H1 (cell line): ENCODE results near the gene LAMTOR3. TPM values are rescaled to one million over a fixed set of nuclear protein-coding genes. Genes with fewer than 3 reads are reported as not detected.

ENCODE experiments used
- CTCF ChIA-PET: fragments of 300-600 bp; sonication (Branson Sonifier 250); formaldehyde crosslinking; loops from one replicate; lab custom pipeline; 2021; ENCODE audit not compliant: partially characterized antibody; lab: Charles Lee
- POLR2A ChIA-PET: fragments of 300-600 bp; sonication (Branson Sonifier 250); formaldehyde crosslinking; loops from one replicate; lab custom pipeline; 2021; ENCODE audit warnings: inconsistent platforms; ENCODE audit not compliant: partially characterized antibody; lab: Charles Lee
- DNase-seq, 2 experiments: peaks; one replicate each; pipeline versions ENCODE4 v3.0.0 to v3.0.0-alpha.2; 2010 to 2022; ENCODE audit warnings: low spot score in 2 of 2, low read depth in 1 of 2, mixed read lengths in 1 of 2
- FAIRE-seq: peaks from 2 replicates; lab custom pipeline; 2011; peaks lifted over from hg19 to GRCh38; lab: Jason Lieb, UNC
- H2AFZ ChIP-seq: 2 replicates; pipeline ENCODE4 v1.8.1; 2012; ENCODE audit warnings: low read length, inconsistent platforms
- H2AK5ac ChIP-seq: 2 replicates; pipeline ENCODE4 v1.6.1; 2013; ENCODE audit warnings: low read depth, low read length
- H2BK120ac ChIP-seq: replicated peaks from 2 replicates; pipeline ENCODE3; 2013; ENCODE audit warnings: low read depth, low read length, inconsistent platforms
- H2BK12ac ChIP-seq: 2 replicates; pipeline ENCODE4 v1.6.1; 2013; ENCODE audit warnings: low read depth, low read length
- H2BK15ac ChIP-seq: 2 replicates; pipeline ENCODE4 v1.6.1; 2013; ENCODE audit warnings: low read length
- H2BK20ac ChIP-seq: 2 replicates; pipeline ENCODE4 v1.6.1; 2013; ENCODE audit warnings: low read length
- H2BK5ac ChIP-seq: 2 replicates; pipeline ENCODE4 v1.6.1; 2013; ENCODE audit warnings: low read depth, low read length
- H3K14ac ChIP-seq: 2 replicates; pipeline ENCODE4 v1.6.1; 2013; ENCODE audit warnings: inconsistent platforms; ENCODE audit not compliant: insufficient read length
- H3K18ac ChIP-seq: 2 replicates; pipeline ENCODE4 v1.6.1; 2013; ENCODE audit warnings: low read length; ENCODE audit errors: extremely low read depth
- H3K23ac ChIP-seq: 2 replicates; pipeline ENCODE4 v1.6.1; 2013; ENCODE audit warnings: inconsistent platforms; ENCODE audit not compliant: insufficient read length
- H3K23me2 ChIP-seq: 2 replicates; pipeline ENCODE4 v1.6.1; 2013; ENCODE audit warnings: low read depth, low read length
- H3K27ac ChIP-seq: 2 replicates; pipeline ENCODE4 v1.6.1; 2011; ENCODE audit warnings: low read depth, low read length, inconsistent platforms
- H3K27me3 ChIP-seq, 4 experiments: replicated peaks in 1 of 4; 1 replicate in 1 of 4; 2 replicates in 3 of 4; pipeline versions ENCODE4 v1.6.1 to v1.8.1; 2011 to 2013; ENCODE audit warnings: low read length in 3 of 4, mild to moderate bottlenecking in 3 of 4, inconsistent platforms in 2 of 4, mixed read lengths in 2 of 4, moderate library complexity in 1 of 4; ENCODE audit not compliant: control insufficient read depth in 3 of 4, insufficient read depth in 3 of 4; ENCODE audit errors: extremely low read depth in 1 of 4
- H3K36me3 ChIP-seq, 4 experiments: 2 replicates each; pipeline versions ENCODE4 v1.6.1 to v1.8.1; 2011 to 2013; ENCODE audit warnings: mild to moderate bottlenecking in 4 of 4, low read length in 3 of 4, moderate library complexity in 2 of 4, control low read depth in 1 of 4, inconsistent platforms in 1 of 4; ENCODE audit not compliant: insufficient read depth in 4 of 4, control insufficient read depth in 2 of 4
- H3K4ac ChIP-seq: replicated peaks from 2 replicates; pipeline ENCODE3; 2013; ENCODE audit warnings: low read length, low read depth, mixed read lengths, inconsistent platforms; ENCODE audit not compliant: insufficient read length
- H3K4me1 ChIP-seq, 4 experiments: replicated peaks in 1 of 4; 1 replicate in 1 of 4; 2 replicates in 3 of 4; pipeline versions ENCODE4 v1.6.1 to v1.8.1; 2011 to 2013; ENCODE audit warnings: low read length in 3 of 4, inconsistent platforms in 2 of 4, mixed read lengths in 1 of 4; ENCODE audit not compliant: insufficient read depth in 4 of 4, control insufficient read depth in 3 of 4
- H3K4me2 ChIP-seq, 2 experiments: 2 replicates each; pipeline versions ENCODE4 v1.6.1 to v1.8.1; 2011 to 2013; ENCODE audit warnings: low read depth in 2 of 2, low read length in 2 of 2, control low read depth in 1 of 2, inconsistent platforms in 1 of 2, mild to moderate bottlenecking in 1 of 2; ENCODE audit not compliant: insufficient read depth in 1 of 2
- H3K4me3 ChIP-seq, 4 experiments: fragments of 200-600, 300-600 bp in 1 of 4; sonication (generic), shearing (Covaris generic), sonication (Bioruptor Twin) in 1 of 4; 2 replicates each; pipeline versions ENCODE4 v1.5.1 to v1.8.1; 2011 to 2016; ENCODE audit warnings: low read length in 4 of 4, low read depth in 3 of 4, control low read depth in 2 of 4, inconsistent platforms in 2 of 4, mild to moderate bottlenecking in 2 of 4, mixed read lengths in 1 of 4, moderate library complexity in 1 of 4; ENCODE audit not compliant: insufficient read depth in 2 of 4; ENCODE audit errors: extremely low read depth in 1 of 4
- H3K56ac ChIP-seq: replicated peaks from 2 replicates; pipeline ENCODE3; 2013; ENCODE audit warnings: low read depth, mild to moderate bottlenecking, mixed read lengths, low read length, inconsistent platforms; ENCODE audit not compliant: insufficient read length
- H3K79me1 ChIP-seq: 2 replicates; pipeline ENCODE4 v1.6.1; 2013; ENCODE audit warnings: low read depth, low read length, control low read depth
- H3K79me2 ChIP-seq, 2 experiments: 2 replicates each; pipeline versions ENCODE4 v1.6.1 to v1.8.1; 2012 to 2013; ENCODE audit warnings: low read length in 2 of 2, mild to moderate bottlenecking in 2 of 2, inconsistent platforms in 1 of 2; ENCODE audit not compliant: insufficient read depth in 2 of 2, control insufficient read depth in 1 of 2
- H3K9ac ChIP-seq, 4 experiments: replicated peaks in 1 of 4; 1 replicate in 1 of 4; 2 replicates in 3 of 4; pipeline versions ENCODE4 v1.6.1 to v1.8.1; 2011 to 2013; ENCODE audit warnings: low read depth in 3 of 4, low read length in 3 of 4, control low read depth in 2 of 4, mild to moderate bottlenecking in 2 of 4, moderate library complexity in 2 of 4, inconsistent platforms in 1 of 4; ENCODE audit errors: extremely low read depth in 1 of 4
- H3K9me3 ChIP-seq, 2 experiments: 2 replicates each; pipeline versions ENCODE4 v1.6.1 to v1.8.1; 2012 to 2013; ENCODE audit warnings: mild to moderate bottlenecking in 2 of 2, moderate library complexity in 2 of 2, control low read depth in 1 of 2, inconsistent platforms in 1 of 2, low read depth in 1 of 2, low read length in 1 of 2, mixed read lengths in 1 of 2; ENCODE audit not compliant: insufficient read depth in 2 of 2
- H4K20me1 ChIP-seq, 2 experiments: replicated peaks in 1 of 2; 2 replicates each; pipeline versions ENCODE3 to v1.8.1; 2011 to 2013; ENCODE audit warnings: inconsistent platforms in 2 of 2, low read length in 2 of 2, mild to moderate bottlenecking in 1 of 2; ENCODE audit not compliant: insufficient read depth in 2 of 2, control insufficient read depth in 1 of 2
- H4K5ac ChIP-seq: 2 replicates; pipeline ENCODE4 v1.6.1; 2013; ENCODE audit warnings: low read length, low read depth, mixed read lengths, inconsistent platforms; ENCODE audit not compliant: insufficient read length
- H4K8ac ChIP-seq: 2 replicates; pipeline ENCODE4 v1.8.0; 2013; ENCODE audit warnings: mild to moderate bottlenecking, moderate library complexity, low read length, inconsistent platforms; ENCODE audit not compliant: insufficient read depth; ENCODE audit errors: extremely low read depth
- H4K91ac ChIP-seq: replicated peaks from 2 replicates; pipeline ENCODE3; 2013; ENCODE audit warnings: low read length, mixed read lengths, inconsistent platforms; ENCODE audit not compliant: insufficient read length
- CEBPB ChIP-seq: IDR thresholded peaks from 2 replicates; pipeline ENCODE4 v1.6.1; 2012; ENCODE audit warnings: low read depth, low read length
- KDM5A ChIP-seq: fragments of 200-600 bp; IDR thresholded peaks from 2 replicates; pipeline ENCODE4 v1.7.1; 2012; ENCODE audit warnings: mild to moderate bottlenecking, low read length, inconsistent platforms, mixed read lengths
- MAX ChIP-seq: IDR thresholded peaks from 2 replicates; pipeline ENCODE4 v1.6.1; 2012; ENCODE audit warnings: inconsistent platforms
- POLR2AphosphoS5 ChIP-seq: IDR thresholded peaks from 2 replicates; pipeline ENCODE4 v1.6.1; 2011; ENCODE audit warnings: low read depth, low read length
- RAD21 ChIP-seq, 2 experiments: IDR thresholded peaks in 1 of 2; conservative IDR thresholded peaks in 1 of 2; 2 replicates each; pipeline ENCODE4 v1.6.1; 2011; ENCODE audit warnings: low read depth in 2 of 2, low read length in 2 of 2, improper control_type of control experiment in 1 of 2, inconsistent platforms in 1 of 2, mild to moderate bottlenecking in 1 of 2, moderate library complexity in 1 of 2
- RNF2 ChIP-seq: fragments of 200-900, 300-1000 bp; sonication (generic); IDR thresholded peaks from 2 replicates; pipeline ENCODE4 v1.7.1; 2016; ENCODE audit warnings: borderline replicate concordance, low read depth, mild to moderate bottlenecking, antibody characterized with exemption, low read length; ENCODE audit not compliant: poor library complexity, severe bottlenecking; ENCODE audit errors: missing control alignments
- SIRT6 ChIP-seq: IDR thresholded peaks from one replicate; pipeline ENCODE4 v1.7.1; 2012; ENCODE audit warnings: low read length, inconsistent platforms
- SP1 ChIP-seq: IDR thresholded peaks from 2 replicates; pipeline ENCODE4 v1.6.1; 2011; ENCODE audit warnings: low read depth, low read length
- SP4 ChIP-seq: IDR thresholded peaks from 2 replicates; pipeline ENCODE4 v1.6.1; 2012; ENCODE audit warnings: low read length, inconsistent platforms
- TCF12 ChIP-seq: IDR thresholded peaks from 2 replicates; pipeline ENCODE4 v1.6.1; 2011; ENCODE audit warnings: low read depth, mild to moderate bottlenecking, low read length
- WGBS, 2 experiments: shearing (Covaris generic) in 1 of 2; methylation state at CpG; one replicate each; pipeline versions ENCODE4 v1.1.6 to v1.1.7; 2013 to 2015; ENCODE audit warnings: low lambda C conversion rate in 2 of 2, mixed read lengths in 2 of 2, inconsistent platforms in 1 of 2, low coverage in 1 of 2, missing lambda C conversion rate in 1 of 2; ENCODE audit not compliant: insufficient replicate concordance in 2 of 2, insufficient coverage in 1 of 2, insufficient read length in 1 of 2; ENCODE audit errors: extremely low coverage in 1 of 2, missing lambda C conversion rate in 1 of 2; 5-methylcytosine and 5-hydroxymethylcytosine counted together
- polyA plus RNA-seq, 7 experiments: library from polyadenylated mRNA; depleted of rRNA in 3 of 7; stranded (reverse) in 5 of 7; unstranded in 2 of 7; fragments of >200 nt in 5 of 7; fragments of 200-250 nt in 2 of 7; gene quantifications; 1 replicate in 5 of 7; 2 replicates in 1 of 7; 4 replicates in 1 of 7; pipeline versions ENCODE4 v1.2.1 to v1.2.3, GENCODE V29; 2011 to 2013; ENCODE audit warnings: missing spikeins in 2 of 7, mixed read lengths in 2 of 7
- total RNA-seq: library from RNA; stranded (reverse); fragmentation: NEBNext Ultra II Directional; extraction: Animal tissue kit (Norgen Biotek cat#: 25700); gene quantifications from 2 replicates; pipeline ENCODE4 v1.2.1, GENCODE V29; 2021

Gene LAMTOR3
- total and polyA plus RNA-seq, 2 of the 8 experiments (the other 6 are each of a cell fraction or from before 2014, with no cell fraction given), result 25.1 to 34.4 TPM

DNA sequence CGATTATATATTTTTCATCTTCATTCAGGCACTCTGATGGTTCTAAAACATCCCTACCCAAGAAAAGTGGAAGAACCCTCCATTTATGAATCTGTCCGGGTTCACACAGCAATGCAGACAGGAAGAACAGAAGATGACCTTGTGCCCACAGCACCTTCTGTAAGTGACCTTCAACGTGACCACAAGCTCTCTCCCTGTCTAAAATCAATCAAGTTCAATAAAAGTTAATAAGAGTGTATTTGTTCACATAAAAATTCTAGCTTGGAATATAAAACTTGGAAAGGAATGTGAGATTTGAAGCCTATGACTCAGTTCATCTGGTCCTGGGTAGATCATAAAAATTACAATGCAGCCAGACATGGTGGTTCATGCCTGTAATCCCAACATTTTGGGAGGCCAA lies 41.0 kb downstream of the LAMTOR3 start:
- WGBS, 2 experiments, result 86% methylated on average over 3 of the region's 3 CpGs; no CpG with 5 or more reads in 1 of the 2 experiments
- POLR2A ChIA-PET, result no interaction called here
- Histone ChIP-seq H3K4me2 (no peak overlapping the region), H2BK15ac (no peak overlapping the region), H3K14ac (no peak overlapping the region), H3K23ac (no peak overlapping the region), H3K9ac (no peak overlapping the region), H4K20me1 (no peaks in the 10 kb centered on the region), H3K27ac (no peak overlapping the region), H4K91ac (no peak overlapping the region), H3K23me2 (no peaks in the 10 kb centered on the region; the same call in 1 of the 2 replicates), H3K9me3 (no peaks in the 10 kb centered on the region), H3K4ac (no peak overlapping the region), H3K27me3 (no peaks in the 10 kb centered on the region), H2BK5ac (no peak overlapping the region), H3K18ac (no peak overlapping the region), H4K8ac (no peak overlapping the region), H2BK20ac (no peak overlapping the region), H3K79me2 (no peaks in the 10 kb centered on the region), H3K36me3 (no peaks in the 10 kb centered on the region), H3K4me1 (peaks cover 0 to 5% (median 0%) of the 10 kb centered on the region in 4 experiments; a peak in 1 of 7 replicates), H3K4me3 (no peak overlapping the region), H3K79me1 (no peaks in the 10 kb centered on the region)
- DNase-seq, result no peak
- CTCF ChIA-PET, result interaction anchor here (0.6 to 1.8 kb wide), 2 partner anchors 41 to 911 kb away, joined by 3 to 5 read pairs; no protein-coding TSS in a partner anchor
- FAIRE-seq, result no peak
- TF ChIP-seq SP4 (no peak), CEBPB (no peak), RAD21 (IDR thresholded peaks at IDR 0.05 in 1 of 2, conservative IDR thresholded peaks at IDR 0.05 in 1 of 2; ENCODE audit: low read depth in 2 of 2, low read length in 2 of 2) (no peak), MAX (no peak), TCF12 (no peak), KDM5A (no peak), SP1 (no peak), RNF2 (no peak), SIRT6 (no peak), POLR2AphosphoS5 (no peak)
- TF ChIP-seq, all 59 proteins: peak for 0
- H2AK5ac ChIP-seq, result no peak overlapping the region
- no peak overlapping the region for H2AFZ ChIP-seq
- no peak overlapping the region for H2BK12ac ChIP-seq
- no peak overlapping the region for H2BK120ac ChIP-seq
- H4K5ac ChIP-seq, result no peak overlapping the region
- H3K56ac ChIP-seq, result no peak overlapping the region
